B cell (primary cell): Measurements from ENCODE around the gene EYS.

Experiments used
- EZH2 ChIP-seq: IDR thresholded peaks from 2 replicates; pipeline ENCODE4 v1.6.1; 2012; ENCODE audit warnings: borderline replicate concordance, low read depth, mild to moderate bottlenecking, moderate library complexity, low read length; ENCODE audit not compliant: insufficient read depth, poor library complexity, severe bottlenecking
- TF ChIP-seq, protein P1 (sequence below): fragments of 200-600 bp; IDR thresholded peaks from one replicate; pipeline ENCODE4 v1.8.0; 2022; ENCODE audit warnings: antibody characterized with exemption, mild to moderate bottlenecking

DNA sequence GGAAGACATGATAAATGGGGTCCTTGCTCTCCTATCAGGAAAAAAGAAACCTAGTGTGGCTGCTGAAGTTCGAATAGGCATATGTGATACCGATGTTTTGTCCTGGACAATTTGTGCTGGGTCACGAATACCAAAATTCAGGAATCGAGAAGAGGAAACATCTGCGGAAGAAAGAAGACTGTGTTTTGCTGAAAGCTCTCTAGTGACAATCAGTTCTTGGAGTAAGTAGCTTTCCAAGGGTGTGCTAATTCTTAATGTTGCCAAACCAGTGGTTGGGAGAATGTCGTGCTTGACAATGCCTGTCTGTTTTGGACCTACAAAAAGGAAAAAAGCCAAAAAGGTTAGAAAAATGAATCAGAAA, 1115.4 kb downstream of the EYS start:
- TF ChIP-seq, protein P1, sequence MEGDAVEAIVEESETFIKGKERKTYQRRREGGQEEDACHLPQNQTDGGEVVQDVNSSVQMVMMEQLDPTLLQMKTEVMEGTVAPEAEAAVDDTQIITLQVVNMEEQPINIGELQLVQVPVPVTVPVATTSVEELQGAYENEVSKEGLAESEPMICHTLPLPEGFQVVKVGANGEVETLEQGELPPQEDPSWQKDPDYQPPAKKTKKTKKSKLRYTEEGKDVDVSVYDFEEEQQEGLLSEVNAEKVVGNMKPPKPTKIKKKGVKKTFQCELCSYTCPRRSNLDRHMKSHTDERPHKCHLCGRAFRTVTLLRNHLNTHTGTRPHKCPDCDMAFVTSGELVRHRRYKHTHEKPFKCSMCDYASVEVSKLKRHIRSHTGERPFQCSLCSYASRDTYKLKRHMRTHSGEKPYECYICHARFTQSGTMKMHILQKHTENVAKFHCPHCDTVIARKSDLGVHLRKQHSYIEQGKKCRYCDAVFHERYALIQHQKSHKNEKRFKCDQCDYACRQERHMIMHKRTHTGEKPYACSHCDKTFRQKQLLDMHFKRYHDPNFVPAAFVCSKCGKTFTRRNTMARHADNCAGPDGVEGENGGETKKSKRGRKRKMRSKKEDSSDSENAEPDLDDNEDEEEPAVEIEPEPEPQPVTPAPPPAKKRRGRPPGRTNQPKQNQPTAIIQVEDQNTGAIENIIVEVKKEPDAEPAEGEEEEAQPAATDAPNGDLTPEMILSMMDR, result no peak
- TF ChIP-seq EZH2, result no peak
